RKO (cell line): Measurements from ENCODE around the gene TRIM54.
"Not testable (repeated sequence)": the region's sequence is repeated elsewhere in the genome, so short reads cannot be mapped to it uniquely, and the experiment has no call there.

Experiments used
- DNase-seq: peaks from one replicate; pipeline ENCODE4 v3.0.0-alpha.2; 2016; ENCODE audit warnings: low spot score

TRIM54 gene

DNA sequence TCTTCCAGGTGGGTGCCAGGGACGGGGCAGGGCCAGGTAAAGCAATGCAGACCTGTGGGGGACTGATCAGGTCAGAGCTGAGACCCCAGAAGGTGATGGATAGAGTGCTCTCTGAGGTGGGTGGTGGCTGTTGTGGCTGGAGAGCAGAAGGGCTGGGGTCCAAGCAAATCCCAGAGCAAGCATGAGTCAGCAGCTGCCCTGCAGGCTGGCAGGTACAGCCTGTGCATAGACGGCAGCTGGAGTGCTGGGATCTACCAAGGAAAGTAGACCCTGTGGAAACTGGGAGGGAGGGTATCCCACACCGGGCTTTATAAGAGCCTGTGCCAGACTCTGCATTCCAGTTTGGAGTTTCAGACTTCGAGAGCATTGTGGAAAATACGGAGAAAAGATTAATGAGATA is 663 bp downstream of the TRIM54 start:
- no peak for DNase-seq

DNA sequence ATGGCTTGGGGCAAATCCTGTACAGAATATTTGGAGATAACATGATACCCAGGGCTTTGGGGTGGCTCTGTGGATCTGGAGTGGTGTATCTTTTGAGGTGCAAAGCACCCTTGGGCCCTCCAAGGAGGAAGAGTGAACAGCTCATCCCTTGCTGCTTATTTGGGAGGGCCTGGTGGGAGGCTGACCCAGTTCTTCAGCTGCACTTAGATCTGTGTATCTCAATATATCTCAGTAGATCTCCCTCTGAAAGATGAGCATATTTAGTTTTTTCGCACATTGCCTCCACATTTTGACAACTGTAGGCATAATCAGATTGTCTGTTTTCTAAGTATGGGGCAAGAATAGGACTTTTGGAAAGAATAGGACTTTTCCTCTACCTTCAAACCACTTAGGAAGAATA is 2.8 kb downstream of the TRIM54 start:
- DNase-seq: no peak

DNA sequence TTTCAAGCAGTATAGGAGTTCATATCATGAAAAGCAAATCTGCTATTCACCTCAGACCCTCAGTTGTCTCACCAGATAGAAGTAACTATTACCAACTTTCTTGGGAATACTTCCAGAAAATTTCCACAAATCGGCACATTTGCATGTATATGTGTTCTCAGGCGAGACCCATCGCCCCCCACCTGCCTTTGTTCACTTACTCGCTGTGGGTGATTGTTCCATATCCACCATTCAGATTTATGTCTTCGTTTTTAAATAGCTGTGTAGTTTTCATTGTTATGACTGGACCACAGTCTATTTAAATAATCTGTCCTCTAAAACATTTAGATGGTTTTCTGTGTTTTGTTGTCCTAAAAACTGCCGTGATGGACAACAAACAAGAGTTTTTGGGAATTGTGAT is 3.3 kb downstream of the TRIM54 start:
- DNase-seq: no peak

DNA sequence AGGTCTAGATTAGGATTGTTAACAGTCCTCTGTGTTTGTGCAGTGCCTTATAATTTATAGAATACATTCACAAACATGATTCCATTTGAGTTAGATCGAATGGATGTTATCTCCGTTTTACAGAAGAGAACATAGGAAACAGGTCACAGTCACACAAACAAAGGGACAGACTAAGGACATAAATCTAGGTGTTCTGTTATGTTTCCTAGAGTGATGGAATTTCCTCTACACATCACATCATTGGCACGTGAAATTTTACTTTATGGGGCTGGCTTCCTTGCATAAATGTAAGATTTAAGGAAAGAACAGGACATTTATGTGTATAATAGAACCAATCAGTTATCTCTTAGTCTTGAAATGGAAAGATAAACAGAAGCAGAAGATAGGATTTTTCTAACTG is 6.4 kb downstream of the TRIM54 start:
- DNase-seq: no peak

DNA sequence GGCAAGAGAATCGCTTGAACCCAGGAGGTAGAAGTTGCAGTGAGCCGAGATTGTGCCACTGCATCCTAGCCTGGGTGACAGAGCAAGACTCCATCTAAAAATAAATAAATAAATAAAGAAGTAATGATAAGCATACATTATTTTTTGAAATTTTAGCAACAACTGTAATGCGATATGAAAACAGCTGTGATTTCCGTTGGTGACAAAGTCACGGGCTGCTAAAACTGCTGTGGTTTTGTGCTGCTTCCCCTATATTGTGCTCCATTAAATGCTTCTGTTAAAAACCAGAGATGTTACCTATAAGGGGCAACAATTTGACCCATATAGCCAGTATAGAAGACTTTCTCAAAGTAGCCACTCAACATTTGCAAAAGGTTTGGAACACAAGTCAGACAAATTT is 8.3 kb downstream of the TRIM54 start:
- no peak for DNase-seq

DNA sequence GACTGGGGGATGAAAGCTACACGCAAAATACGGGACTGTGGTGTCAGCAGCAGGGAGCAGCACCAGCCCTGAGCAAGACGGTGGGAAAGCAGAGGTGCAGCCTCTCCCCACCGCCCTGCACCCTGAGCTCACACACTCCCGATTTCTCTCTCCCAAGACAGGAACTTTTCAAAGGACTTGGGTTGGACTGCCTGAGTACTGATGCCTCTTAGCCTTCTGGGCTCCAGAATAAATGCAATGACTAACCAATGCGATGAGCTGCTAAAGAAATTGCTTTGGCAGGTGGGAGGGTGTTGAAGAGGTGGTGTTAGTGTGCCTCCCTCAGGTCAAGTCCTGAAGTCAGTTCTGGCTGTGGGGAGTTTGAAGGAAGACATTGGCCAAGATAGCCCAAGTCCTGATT is 9.6 kb downstream of the TRIM54 start:
- DNase-seq: no peak

DNA sequence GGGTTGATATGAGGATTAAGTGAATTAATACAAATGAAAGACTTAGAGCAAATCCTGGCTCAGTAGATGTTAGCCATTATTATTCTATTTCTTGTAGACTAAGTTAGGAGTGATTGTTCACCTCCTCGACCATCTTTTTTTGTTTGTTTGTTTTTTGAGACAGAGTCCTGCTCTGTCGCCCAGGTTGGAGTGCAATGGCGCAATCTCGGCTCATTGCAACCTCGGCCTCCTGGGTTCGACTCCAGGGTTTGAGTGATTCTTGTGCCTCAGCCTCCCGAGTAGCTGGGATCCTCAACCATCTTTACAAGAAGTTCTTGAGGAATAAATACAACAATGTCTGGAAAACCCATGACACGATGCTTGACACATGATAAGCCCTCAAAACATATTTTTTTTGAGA is 12.7 kb downstream of the TRIM54 start:
- DNase-seq: no peak

DNA sequence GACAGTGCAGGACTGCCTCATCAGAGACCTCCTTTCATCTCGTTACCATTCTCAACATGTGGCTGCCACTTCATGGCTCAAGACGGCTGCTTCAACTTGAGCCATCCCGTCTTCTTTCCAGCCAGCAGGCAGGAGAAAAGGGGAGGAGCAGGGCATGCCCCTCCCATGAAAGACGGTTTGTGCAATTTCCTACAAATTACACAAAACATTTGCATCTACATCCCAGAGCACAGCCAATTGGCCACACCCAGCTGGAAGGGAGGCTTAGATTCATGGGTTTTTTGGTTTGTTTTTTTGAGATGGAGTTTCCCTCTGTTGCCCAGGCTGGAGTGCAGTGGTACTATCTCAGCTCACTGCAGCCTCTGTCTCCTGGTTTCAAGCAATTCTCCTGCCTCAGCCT is 14.3 kb downstream of the TRIM54 start:
- no peak for DNase-seq

DNA sequence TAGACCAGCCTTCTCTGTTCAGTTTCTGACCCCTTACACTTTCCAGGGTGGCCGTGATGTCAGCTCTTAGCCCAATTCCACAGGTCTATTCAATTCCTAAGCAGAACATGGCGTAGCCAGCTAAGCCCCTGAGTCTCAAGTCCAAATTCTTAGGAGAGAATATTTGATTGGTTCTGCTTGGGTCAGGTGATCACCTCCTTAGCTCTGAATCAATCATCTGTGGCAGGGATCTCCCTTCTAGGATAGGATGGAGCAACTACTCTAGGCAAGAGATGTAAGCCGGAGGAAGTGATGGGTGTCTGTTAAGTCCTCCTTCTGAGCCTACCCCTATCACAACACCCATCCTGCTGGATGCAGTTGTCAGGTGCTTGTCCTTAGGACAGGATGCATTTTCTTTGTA is 15.0 kb downstream of the TRIM54 start:
- no peak for DNase-seq

DNA sequence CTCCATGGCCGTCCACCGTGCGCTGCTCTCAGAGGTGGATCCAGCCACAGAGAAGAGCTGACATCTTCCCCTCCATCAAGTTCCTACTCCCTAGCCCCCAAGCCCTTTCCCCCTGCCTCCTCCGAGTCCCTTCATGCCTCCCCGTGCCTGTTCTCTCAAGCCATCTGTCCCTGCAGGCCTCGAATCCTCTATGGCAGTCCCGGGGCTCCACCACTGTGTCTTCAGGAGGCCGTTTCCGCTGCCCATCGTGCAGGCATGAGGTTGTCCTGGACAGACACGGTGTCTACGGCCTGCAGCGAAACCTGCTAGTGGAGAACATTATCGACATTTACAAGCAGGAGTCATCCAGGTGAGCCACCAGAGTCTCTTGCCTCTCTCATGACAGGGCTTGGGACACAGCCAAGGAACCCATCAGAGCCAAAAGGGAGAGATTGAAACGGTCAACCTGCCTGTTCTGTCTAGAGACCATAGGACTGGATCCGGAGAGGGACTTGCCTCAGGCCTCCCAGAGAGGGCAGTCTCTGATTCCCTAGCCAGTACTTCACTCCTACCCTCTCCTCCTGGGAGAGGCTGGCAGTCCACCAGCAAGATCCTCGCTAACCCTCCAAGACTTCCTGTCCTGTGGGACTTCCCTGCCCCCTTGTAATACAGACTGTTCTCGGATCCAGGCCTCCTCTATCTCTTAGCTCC is 16.3 kb downstream of the TRIM54 start:
- DNase-seq: no peak

DNA sequence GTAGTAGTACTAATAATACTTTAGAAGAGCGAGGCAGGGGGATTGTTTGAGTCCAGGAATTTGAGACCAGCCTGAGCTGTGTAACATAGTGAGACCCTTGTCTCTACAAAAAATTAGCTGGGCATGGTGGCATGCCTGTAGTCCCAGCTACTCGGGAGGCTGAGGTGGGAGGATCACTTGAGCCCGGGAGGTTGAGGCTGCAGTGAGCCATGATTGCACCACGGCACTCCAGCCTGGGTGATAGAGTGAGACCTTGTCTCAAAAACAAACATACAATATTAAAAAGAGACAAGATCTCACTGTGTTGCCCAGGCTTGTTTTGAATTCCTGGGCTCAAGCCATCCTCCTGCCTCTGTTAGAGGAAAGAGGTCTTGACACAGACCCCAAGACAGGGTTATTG is 18.4 kb downstream of the TRIM54 start:
- DNase-seq: not testable (repeated sequence)

DNA sequence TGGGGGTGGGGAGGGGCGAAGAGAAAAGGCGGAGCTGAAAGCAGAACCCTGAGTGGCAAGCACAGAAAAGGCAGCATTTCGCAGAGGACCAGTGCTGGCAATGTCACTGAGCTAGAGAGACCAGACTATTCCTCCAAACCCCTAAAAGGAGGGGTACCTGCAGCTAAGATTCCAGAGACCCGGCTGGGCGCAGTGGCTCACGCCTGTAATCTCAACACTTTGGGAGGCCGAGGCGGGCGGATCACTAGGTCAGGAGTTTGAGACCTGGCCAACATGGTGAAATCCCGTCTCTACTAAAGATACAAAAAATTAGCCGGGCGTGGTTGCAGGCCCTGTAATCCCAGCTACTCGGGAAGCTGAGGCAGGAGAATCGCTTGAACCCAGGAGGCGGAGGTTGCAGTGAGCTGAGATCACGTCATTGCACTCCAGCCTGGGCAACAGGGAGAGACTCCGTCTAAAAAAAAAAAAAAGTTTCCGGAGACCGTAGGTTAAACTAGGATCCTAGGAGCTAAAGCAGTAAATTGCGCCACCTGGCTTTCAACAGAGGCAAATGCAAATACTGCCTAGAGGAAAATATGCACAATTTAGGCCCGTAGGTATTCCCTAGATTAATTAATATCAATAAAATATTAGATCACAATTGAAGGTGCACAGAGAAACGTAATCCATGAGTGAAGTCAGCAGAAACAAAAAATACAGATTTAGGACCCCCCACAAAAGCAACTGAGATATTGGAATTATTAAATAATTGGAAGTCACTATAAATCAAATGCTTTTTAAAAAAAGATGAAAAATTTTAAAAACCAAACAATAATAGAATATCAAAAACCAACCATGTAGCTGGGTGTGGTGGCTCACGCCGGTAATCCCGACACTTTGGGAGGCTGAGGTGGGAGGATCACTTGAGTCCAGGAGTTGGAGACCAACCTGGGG is 21.1 kb downstream of the TRIM54 start:
- peak; percentile 86 for DNase-seq

DNA sequence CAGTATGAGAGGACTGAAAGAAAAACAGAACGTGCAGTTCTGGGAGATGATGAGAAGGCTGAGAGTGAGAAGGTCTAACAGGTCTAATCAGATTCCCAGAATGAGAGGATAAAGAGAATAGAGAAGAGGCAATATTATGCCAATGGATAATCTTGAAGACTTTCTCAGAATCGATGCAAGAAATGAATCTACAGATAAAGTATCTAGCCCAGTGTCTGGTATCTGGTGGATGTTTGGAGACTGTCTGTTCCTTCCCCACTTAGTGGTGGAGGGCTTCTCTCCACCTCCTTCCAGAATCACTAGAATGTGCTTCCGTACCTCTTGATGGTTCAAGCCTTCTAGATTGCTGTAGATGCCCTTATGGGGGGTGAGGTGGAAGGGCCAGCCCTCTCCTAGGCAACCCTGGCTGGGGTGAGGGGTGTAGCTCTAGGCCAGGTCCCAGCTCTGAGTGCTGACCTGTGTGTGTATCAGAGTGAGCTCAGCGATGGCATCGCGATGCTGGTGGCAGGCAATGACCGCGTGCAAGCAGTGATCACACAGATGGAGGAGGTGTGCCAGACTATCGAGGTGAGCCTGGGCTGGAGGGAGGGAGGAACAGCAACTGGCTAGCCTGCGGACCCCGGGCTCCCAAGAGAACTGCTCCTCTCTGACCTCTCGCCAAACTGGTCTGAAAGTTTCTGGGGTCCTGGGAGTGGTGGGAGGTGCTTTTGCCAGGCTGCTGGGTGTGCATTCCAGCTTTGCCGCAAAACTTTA is 22.4 kb downstream of the TRIM54 start:
- no peak for DNase-seq

DNA sequence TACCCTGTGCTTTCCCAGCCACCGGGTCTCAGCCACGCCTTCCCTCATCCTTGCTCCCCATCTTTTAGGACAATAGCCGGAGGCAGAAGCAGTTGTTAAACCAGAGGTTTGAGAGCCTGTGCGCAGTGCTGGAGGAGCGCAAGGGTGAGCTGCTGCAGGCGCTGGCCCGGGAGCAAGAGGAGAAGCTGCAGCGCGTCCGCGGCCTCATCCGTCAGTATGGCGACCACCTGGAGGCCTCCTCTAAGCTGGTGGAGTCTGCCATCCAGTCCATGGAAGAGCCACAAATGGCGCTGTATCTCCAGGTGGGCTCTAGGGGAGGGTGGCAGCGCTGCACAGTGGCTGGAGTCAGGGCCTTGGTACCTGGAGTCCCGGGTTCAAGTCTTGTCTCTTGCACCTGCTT is 23.3 kb downstream of the TRIM54 start:
- no peak for DNase-seq

DNA sequence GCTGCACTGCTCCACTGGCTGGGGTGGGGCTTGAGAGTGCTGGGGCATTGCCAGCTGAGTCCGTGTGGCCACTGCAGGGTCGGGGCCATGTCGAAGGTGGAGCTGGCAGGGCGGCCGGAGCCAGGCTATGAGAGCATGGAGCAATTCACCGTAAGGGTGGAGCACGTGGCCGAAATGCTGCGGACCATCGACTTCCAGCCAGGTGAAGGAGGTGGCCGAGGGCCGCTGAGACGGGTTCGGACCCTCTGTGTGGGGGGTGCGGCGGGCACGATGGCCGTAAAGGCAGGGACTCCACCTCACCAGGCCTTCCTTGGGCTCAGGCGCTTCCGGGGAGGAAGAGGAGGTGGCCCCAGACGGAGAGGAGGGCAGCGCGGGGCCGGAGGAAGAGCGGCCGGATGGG is 23.9 kb downstream of the TRIM54 start:
- DNase-seq: no peak

DNA sequence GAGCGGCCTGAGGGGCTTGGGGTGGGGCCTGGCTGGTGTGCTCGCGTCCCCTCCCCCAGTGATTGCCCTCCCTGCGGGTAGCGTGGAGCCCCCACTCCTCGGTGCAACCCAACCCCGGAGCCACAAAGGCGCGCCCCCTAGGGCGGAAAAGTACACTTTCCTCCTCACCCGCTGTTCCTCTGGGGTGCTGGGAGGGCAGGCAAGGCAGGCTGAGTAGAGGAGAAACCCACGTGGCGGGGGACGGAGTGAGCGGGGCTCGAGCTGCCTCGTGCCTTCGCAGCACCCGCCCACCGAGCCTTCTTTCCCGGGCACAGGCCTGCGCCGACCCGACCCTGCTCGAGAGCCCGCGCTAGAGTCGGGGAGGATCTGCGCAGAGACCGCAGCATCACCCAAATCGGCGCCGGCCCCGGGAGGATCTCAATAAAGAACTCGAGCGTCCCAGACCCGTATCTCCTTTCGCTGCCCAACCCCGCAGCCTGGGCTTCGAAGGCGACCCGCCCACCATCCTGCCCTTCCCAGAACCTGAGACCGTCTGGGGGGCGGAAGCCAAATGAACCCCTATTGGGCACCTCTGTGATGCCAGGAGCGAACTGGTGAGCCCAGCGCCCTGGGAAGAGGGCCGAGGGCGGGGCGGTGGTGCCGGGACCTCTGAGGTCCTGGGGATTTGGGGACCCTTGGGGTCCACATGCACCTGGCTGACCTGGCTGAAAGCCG is 24.5 kb downstream of the TRIM54 start:
- no peak for DNase-seq

DNA sequence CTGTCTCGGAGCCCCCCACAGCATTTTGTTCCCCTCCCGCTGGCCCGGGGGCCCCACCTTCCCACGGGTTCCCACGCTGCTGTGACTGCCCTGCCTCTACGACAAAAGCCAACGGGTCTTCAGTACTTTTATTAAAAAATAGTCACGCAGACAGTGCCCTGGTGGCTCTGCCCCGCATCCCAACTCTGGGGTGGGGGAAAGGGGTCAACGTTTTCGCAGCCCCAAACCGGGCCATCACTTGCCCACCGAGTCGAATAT is 25.0 kb downstream of the TRIM54 start:
- no peak for DNase-seq

DNA sequence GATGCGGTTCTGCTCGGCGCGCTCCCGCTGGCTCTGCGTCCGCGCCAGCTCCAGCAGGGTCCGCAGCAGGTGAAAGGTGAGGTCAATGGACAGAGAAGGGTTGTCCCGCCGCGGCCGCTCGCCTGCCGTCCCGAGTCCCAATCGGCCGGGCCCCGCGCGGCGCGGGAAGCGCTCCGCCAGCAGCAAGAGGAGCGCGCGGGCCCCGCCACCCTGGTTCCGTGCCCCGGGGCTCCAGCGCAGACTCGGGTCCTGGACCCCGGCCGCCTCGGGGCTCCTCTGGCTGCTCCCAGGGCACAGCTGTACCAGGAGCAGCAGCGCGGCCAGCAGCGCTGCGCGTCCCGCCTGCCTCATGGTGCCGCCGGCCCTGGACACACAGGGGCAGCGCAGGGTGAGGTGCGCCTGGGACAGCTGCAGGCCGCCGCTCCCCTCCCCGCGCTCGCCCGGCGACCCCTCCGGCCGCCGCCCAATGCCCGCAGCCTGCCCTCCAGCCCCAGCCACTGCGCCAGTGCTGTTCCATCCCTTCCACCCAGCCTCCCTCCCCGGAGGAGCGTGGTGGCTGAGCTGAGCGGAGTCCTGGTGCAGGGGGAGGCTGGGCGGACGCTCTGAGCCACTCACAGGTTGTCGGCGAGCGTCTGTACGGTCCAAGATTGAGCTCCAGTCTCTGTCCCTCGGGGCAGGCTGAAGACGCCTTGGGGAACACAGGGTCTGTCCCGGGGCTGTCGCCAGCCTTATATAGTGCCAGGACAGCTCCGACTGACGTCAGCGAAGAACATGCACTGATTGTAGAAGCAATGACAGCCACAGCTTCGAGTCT is 25.5 kb downstream of the TRIM54 start:
- DNase-seq: no peak

DNA sequence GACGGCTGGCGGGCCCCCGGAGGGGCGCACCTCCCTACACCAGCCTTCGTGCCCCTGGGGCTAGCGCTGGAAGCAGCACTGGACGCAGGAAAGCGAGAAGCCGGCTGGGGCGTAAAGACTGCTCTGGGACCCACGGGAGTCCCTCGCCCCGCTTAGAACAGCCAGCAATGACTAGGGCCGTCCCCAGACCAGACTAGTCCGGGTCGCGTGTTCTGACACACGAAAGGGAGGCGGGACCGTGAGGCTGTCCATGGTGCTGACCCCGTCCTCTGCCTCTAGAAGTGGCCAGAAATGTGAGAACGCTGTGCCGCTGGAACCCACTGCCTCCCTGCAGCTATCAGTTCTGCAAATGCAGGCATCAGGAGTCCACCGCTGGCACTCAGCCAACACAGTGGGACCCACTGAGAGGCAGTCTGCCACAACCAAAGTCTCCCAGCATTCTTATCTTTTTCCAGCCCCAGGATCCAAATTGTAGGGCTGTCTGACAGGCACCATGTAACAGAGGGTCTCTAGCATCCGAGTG is 26.2 kb downstream of the TRIM54 start, which contains the start of gene UCN:
Gene UCN (minus strand): TSS at position 87 of the 523 bp plus-strand sequence. CDS start 550 bp downstream, outside the sequence.
- no peak for DNase-seq

DNA sequence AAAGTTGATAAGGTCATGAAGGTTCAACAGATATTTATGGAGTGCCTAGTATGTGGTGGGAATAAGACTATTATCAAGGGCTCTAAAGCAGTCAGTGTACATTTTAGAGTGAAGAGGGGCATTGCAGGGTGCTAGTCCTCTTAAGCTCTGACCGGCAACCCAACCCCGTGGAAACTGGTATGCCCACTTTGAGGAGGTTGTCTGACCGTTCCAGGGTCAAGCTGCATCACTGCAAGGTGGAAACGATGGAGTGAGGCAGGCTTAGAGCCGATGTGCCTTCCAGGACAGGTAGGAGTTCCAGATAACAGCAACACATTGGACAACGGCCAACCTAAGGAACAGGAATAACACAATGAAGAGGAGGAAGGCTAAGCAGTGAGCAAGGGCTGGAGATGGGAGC is 27.4 kb downstream of the TRIM54 start:
- DNase-seq: no peak

DNA sequence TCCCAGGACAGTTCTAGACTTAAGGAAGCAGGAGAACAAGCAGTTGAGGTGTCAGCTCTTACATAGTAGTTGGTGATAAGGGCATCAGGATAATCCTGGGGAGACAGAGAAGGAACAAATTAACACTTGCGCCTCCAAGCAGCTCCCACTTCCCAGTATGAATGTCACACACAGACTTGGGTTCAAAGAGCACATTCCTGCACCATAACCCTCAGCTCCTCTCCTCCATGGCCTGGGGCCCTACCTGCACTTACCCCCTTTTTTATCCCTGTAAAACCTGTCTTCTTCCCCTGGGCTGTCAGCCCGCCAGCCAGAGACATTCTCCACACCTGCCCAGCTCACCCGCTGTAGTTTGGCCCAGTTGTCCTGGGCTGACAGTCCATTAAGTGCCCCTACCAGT is 29.9 kb downstream of the TRIM54 start:
- DNase-seq: no peak
